T47D (cell line): Measurements from ENCODE around the gene KCTD16.

Experiments
- DNase-seq, 2 experiments: peaks; one replicate each; pipeline versions ENCODE4 v3.0.0 to v3.0.0-alpha.2; 2011 to 2012; ENCODE audit warnings: low read depth in 1 of 2, low spot score in 1 of 2
- JUND ChIP-seq: IDR thresholded peaks from 2 replicates; pipeline ENCODE4 v1.6.1; 2012; ENCODE audit warnings: low read depth
- in situ Hi-C: cut with HindIII; loops from 2 replicates; pipeline ENCODE4 v1.10.0; 2016; ENCODE audit warnings: low sequenced_read_pairs, low pct_unique_long_range_greater_than_20kb

KCTD16 gene

DNA sequence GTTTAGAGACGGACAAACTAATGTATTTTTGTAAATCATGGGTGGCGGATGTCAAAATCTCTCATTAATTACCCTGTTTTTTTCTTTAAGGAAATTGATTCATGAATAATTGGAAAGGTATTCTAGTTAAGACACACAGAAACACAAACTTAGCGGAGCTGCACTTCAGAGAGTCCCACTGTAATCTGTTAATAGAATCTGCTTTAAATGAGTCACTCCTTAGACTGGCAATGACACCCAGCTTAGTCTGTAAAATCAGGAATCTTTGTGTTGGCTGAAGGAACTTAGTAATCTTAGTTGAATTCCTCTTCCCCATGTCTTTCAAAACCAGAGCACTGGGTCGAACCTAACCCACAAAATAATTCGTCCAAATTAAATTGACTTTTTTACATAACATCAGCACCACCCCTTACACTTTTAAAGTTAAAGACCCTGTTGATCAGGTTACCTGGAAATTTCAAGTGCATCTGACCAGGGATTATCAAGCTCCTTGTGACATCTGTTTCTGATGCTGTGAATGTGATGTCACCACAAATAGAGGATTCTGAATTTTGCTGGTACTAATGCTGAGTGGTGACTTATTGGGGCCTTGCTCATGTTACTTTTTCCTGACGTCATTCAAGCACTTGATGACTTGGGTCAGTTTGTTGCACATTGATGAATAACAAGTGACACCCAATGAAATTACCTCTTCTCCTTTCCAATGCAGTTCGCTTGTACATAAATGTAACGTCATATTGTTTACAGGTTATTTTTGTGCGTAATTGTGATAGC lies 313.6 kb downstream of the KCTD16 start:
- no peak for TF ChIP-seq JUND
- DNase-seq: no peak
- in situ Hi-C loops: no loop called here

DNA sequence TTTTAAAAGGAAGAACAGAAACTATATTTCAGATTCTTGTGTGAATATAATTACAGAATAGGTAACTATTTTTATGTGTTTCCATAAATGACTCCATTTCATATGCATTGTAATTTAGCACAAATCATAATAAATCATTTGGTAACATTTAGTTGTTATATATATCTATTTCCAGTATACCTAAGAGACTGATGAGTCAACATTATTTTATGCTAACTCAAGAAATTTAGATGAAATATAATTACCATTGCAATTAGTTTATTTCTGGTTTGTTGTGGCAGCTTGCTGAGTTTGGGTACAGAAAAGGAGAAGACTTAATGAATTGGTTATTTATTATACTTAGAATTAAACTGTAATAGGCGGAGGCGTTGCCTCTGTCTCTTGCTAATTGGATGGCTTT lies 314.9 kb downstream of the KCTD16 start:
- in situ Hi-C loops: no loop called here
- no peak for DNase-seq
- no peak for TF ChIP-seq JUND

DNA sequence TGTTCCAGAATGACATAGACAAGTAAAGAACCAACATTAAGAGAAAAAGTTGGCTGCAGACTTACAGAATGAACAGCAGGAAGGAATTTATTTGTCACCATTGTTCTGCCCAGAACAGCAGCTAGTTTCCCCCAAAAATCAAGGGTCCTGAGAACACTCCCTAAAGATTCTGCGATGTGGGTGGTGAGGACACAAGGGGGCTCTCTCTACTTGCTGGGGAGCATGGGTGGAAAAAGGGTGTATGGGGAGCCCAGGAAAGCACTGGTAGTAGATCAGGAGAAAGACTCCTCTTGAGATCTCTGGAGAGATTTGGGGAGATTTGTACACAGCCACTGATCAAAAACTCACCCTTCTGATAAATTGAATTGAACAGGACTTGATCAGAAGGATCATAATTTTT lies 316.5 kb downstream of the KCTD16 start:
- no peak for TF ChIP-seq JUND
- DNase-seq: no peak
- in situ Hi-C loops: no loop called here

DNA sequence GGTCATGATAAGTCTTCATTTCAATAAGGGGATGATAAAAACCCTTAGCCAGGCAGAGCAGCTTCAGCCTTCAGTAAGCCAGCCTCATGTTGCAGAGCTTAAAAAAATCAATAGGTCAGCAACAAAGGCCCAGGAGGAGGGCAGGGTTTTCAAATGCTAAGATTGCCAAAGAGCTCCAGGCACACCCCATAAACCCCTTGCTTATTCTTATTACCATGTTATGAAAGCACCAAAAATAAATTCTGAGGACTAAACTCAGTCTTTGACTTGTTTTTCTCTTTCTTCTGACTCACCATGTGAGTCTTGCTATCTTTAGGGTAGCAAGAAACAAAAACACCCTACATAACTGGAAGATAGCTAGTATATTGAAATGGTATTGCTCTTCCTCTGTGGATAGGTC lies 317.1 kb downstream of the KCTD16 start:
- TF ChIP-seq JUND: no peak
- in situ Hi-C loops: no loop called here
- no peak for DNase-seq

- in situ Hi-C loops: no loop called here
- no peak for TF ChIP-seq JUND
- no peak for DNase-seq
Observed at GRCh38 chr5:144503123-144503522, 332.4 kb downstream of the KCTD16 start.

- DNase-seq: no peak
- TF ChIP-seq JUND: no peak
- in situ Hi-C loops: no loop called here
Observed at GRCh38 chr5:144504929-144505577, 334.4 kb downstream of the KCTD16 start.

DNA sequence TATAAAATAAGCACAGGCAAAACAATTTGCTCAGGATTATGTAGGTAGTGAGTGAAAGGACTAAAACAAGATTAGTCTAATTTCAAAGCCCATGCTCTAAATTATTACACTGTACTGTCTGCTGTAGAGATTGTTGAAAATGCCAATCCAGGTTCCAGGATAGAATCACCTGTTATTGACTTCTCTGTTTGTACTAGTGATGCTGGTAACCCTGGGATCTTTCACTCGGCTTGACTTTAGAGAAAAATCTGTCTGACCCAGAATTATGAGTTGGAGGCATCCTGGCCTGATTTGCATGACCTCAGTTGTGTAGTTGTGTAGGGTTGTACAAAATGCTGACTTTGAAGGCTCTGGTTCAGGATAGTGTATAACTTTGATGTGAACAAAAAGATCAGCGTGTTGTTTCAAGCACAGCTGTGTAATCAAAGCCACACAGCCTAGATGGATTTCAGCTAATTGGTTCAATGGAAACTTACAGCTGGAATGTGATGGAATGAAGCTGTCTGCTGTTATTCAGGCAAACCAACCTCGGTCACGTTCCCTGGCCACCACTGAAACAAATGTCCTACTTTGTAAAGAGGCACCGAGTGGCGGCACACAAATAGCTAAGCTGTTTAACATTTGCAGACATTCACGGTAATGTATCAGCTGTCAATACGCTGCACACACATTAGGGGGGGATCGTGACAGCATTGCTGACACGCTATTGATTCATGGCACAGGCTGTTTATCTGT lies 340.3 kb downstream of the KCTD16 start:
- no peak for DNase-seq

DNA sequence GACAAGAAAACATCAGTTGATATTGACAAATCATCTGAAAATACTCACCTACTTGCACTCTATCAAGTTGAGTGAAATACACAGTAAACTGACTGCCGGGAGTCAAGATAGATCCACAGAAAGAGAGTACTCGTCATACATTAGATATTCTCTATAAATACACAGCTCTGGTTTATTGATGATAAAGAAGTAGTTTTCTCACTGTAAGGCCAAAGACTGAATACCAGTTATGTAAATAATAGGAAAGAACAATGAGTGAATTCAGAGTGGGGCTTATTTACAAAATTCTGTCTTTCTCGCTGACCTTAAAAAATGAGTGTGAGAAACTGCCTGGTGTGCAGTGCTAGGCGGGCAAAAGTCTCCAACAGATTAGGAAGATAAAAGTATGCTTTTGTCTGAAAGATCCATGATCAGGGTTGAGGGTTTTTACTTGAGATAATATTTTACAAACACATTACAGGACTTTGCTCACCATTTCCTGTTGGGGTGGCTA lies 341.0 kb downstream of the KCTD16 start:
- in situ Hi-C loops: no loop called here
- no peak for TF ChIP-seq JUND

More for the DNA sequence above, 340.3 kb downstream of the KCTD16 start:
- TF ChIP-seq JUND: no peak
- in situ Hi-C loops: no loop called here

GRCh38 chr5:144522698-144523097 lies 352.0 kb downstream of the KCTD16 start:
- in situ Hi-C loops: no loop called here
- no peak for TF ChIP-seq JUND
- no peak for DNase-seq

More for the DNA sequence above, 341.0 kb downstream of the KCTD16 start:
- DNase-seq: no peak

DNA sequence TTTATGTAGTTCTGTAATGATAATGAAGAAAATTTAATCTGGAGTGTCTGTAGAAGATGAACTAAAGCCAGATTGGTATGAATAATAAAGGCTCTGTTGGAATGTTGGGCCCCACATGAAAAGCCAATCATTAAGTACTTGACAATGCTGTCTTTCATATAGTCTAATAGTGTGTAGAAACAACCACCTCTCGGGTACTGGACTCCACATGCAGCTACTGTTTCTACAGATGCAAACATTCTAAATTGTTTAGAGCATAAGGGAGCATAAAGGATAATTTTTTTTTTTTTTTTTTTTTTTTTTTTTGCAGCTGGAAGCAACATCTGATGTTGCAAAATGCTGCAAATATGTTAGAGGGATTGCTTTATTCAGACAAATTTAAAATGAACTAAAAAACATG lies 354.3 kb downstream of the KCTD16 start:
- in situ Hi-C loops: no loop called here
- no peak for TF ChIP-seq JUND
- DNase-seq: no peak

- in situ Hi-C loops: no loop called here
- TF ChIP-seq JUND: no peak
- no peak for DNase-seq
Observed at GRCh38 chr5:144531188-144531587, 360.5 kb downstream of the KCTD16 start.
